ENCODE measurements around the gene CC2D2A.
A peak's percentile ranks its signal among the peaks of the same experiment; 100 is the strongest.

Gene CC2D2A

DNA sequence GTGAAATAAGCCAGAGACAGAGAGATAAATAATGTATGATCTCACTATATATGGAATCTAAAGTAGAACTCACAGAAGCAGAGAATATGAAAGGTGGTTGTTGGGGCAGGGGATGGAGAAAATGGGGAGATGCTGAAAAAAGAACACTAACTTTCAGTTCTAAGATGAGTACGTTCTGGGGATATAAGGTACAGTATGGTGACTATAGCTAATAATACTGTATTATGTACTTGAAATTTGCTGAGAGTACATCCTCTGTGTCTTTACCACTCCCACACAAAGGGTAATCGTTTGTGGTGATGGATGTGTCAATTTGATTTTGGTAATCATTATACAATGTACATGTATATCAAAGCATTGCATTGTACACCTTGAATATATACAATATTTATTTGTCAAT is 178.9 kb downstream of the CC2D2A start:
- DNase-seq (ENCODE audit: low read depth in 2 of 2) = no peak

DNA sequence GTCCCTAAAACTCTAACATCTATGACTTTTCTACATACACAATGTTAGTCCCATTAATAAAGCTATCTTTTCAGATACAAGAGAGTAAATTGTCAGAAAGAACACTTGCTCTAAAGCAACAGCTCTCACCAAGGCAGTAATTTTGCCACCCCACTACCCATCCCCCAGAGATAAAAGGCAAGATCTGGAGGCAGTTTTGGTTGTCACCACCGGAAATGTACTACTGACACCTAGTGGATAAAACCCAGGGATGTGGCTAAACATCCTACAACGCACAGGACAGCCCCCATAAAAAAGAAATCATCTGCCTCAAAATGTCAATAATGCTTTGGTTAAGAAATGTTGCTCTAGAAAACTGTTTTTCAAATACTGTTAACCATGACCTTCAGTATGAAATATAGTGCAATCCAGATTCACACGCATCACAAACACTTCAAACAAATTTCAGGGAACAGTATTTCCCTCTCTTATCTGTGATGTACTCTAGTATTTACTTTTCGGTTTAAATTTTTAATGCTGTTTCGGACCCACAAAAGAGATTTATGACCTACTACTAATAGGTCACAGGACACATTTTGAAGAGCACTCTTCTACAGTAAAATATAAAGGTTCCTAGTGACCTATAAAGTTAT is 180.3 kb downstream of the CC2D2A start:
- peak; percentile 26 to 34 for DNase-seq (ENCODE audit: low read depth in 2 of 2)
